H7 (cell line): ENCODE measurements around the gene PDLIM1. TPM values are rescaled to one million over a fixed set of nuclear protein-coding genes. Genes with fewer than 3 reads are reported as not detected.

Experiments used
- DNase-seq: peaks from one replicate; pipeline ENCODE4 v3.0.0; 2012
- H3K27me3 ChIP-seq: 2 replicates; pipeline ENCODE4 v1.6.0; 2011; ENCODE audit warnings: mild to moderate bottlenecking, low read length; ENCODE audit not compliant: control insufficient read depth, insufficient read depth
- H3K36me3 ChIP-seq: replicated peaks from 2 replicates; pipeline ENCODE4 v1.5.1; 2011; ENCODE audit warnings: low read length; ENCODE audit not compliant: control insufficient read depth, insufficient read depth
- H3K4me3 ChIP-seq: 2 replicates; pipeline ENCODE4 v1.5.1; 2011; ENCODE audit warnings: low read depth, mild to moderate bottlenecking, control low read depth, low read length, moderate library complexity; ENCODE audit not compliant: insufficient read depth
- total RNA-seq: library from RNA; depleted of rRNA; stranded (reverse); fragments of >200 nt; shearing (Covaris generic); gene quantifications from 2 replicates; pipeline ENCODE4 v1.2.3, GENCODE V29; 2014

PDLIM1 gene
- total RNA-seq, 1 experiment from 2014 or later: 32.4 TPM

DNA sequence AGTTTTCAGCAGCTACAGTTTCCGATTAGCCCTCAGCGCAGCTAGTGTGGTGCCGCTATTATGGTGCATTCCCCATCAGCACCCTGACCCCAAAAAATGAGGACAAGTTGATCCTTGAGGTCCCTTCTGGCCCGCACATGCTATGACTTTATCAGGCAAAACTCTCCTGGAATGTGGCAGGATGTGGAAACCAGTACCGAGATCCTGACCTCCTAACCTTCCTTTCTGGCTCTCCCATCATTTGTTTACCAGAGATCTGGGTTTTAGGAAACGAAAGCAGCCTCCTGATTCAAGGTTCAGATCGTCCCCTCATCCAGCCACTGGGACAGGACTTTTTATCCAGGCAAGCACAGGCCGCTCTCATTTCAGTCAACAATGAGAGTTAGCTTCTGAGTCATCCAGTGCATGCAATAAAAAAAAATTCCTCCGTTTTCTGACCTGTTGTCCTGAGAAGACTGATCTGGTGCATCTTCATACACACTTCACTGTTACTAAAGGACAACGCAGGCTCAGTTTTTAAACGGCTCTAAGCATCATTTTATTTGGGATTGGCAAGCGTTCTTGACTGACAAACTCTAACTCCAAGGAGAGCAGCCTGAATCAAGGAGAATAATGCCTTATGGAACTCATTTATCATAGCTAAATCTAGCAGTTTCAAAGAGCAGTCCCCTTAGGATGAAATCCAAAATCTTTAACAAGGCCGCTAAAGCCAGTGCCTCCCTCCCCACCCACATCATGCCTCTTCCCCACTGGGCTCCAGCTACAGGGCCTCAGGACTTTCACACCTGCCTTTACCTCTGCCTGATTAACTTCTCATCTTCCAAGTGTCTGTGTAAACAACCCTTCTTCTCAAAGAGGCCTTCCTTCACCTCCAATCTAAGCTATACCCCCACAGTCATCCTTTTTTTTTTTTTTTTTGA, 17.1 kb downstream of the PDLIM1 start:
- no peak for DNase-seq
- Histone ChIP-seq H3K4me3 (no peak overlapping the region), H3K27me3 (no peaks in the 10 kb centered on the region), H3K36me3 (peaks cover 4% of the 10 kb centered on the region)

DNA sequence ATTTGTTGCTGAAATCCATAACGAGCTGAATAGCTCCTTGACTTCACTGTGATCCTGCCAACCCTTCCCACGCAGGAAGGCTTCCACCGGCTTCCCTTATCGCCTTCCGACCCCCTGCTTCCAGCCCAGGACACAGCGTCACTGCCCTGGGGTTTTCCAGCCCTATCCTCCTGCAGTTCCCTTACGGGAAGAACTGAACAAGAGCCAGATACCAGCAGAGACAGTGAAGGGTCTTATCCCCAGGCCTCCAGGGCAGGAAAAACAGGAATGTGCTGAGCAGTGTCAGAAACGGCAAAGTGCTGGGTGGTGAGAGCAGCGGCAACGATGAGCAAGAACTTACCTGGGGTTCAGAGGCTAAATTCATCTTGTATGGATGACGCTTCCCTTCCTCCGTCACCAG, 22.4 kb downstream of the PDLIM1 start:
- H3K4me3 ChIP-seq: no peak overlapping the region
- no peaks in the 10 kb centered on the region for H3K27me3 ChIP-seq
- DNase-seq: no peak
- H3K36me3 ChIP-seq: peaks cover 7% of the 10 kb centered on the region

DNA sequence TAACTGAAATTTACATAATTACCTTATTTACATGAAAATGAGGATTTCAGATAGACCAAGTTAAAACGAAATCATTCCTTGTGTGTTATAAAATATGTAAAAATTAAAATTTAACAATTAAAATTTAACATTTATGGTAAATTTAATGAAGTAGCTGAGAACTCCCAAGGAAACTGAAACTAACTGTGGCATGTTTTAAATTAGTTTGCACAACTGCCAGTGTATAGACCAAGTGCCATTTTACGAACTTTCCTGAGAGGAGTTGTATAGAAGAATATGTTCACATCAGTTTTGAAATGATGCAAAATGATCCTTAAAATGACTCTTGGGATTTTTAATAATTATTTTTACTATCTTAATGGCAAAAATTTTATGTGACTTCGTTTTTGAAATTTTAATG, 23.6 kb downstream of the PDLIM1 start:
- H3K27me3 ChIP-seq: no peaks in the 10 kb centered on the region
- H3K36me3 ChIP-seq: peaks cover 12% of the 10 kb centered on the region
- DNase-seq: no peak
- H3K4me3 ChIP-seq: no peak overlapping the region

DNA sequence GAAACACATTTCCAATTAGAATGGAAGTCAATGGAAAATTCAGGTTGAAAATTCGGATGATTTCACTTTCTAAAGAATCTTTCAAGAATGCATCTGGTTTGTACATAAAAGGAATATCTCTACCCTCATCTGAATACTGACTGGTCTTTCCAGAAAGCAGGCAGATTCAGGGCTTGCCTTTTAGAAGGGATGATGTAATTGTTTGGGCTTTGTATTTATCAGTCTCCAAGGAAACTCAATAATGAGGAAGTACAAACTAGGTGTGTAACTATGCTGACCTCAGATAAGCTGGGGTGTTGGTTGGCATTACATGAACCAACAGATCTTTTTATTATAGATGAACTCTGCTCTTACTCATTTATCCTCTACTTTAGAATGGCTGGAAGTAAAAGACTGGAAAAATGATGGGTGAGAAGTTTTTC, 24.1 kb downstream of the PDLIM1 start:
- Histone ChIP-seq H3K36me3 (peaks cover 12% of the 10 kb centered on the region), H3K27me3 (no peaks in the 10 kb centered on the region), H3K4me3 (no peak overlapping the region)
- DNase-seq: no peak

DNA sequence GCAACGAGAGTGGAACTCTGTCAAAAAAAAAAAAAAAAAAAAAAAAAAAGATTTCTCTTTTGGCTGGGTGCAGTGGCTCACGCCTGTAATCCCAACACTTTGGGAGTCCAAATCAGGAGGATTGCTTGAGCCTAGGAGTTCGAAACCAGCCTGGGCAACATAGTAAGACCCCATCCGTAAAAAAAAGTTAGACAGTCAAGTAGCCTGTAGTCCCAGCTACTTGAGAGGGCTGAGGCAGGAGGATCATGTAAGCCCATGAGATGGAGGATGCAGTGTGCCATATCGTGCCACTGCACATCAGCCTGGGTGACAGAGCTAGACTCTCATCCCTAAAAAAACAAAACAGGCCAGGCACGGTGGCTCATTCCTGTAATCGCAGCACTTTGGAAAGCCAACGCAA, 25.2 kb downstream of the PDLIM1 start:
- no peak overlapping the region for H3K4me3 ChIP-seq
- peaks cover 14% of the 10 kb centered on the region for H3K36me3 ChIP-seq
- no peaks in the 10 kb centered on the region for H3K27me3 ChIP-seq
- DNase-seq: no peak

DNA sequence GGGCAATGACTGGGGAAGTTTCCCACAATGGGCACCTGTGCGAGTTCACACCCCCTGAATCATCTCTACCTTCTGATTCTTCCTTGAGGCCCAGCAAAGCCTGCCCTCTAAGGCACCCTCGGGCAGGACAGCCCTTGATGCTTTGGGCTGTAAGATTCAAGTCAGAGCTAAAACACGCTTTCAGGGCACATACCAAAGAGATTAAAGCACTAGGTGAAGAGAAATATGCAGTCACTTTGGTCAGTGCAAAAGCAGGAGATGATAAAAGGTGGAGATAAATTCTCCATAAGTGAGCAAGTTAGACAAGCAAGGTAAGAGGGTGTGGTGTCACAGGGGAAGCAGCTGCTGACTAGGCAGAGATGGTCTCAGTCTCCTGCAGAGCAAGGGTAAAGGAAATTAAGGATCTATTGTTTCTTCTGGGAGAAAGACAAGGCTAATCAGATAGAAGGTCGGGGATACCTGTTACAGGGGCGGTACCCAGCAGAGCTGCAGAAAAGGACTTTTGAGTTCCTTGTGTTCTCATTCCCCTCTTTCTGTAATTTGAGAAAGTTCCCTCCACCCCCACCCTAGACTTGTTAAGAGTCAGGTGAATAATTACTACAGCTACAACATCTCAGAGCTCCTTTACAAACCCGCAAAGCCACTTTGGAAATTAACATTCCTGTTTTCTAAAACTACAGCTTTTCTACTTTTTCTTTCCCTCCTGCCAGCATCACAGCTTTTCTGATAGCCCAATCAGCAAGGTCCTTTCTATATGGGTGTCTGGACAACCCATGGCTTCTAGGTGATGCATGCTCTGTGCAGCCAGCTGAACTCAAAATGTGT, 26.4 kb downstream of the PDLIM1 start:
- Histone ChIP-seq H3K4me3 (no peak overlapping the region), H3K36me3 (peaks cover 19% of the 10 kb centered on the region), H3K27me3 (no peaks in the 10 kb centered on the region)
- peak; percentile 68 for DNase-seq

DNA sequence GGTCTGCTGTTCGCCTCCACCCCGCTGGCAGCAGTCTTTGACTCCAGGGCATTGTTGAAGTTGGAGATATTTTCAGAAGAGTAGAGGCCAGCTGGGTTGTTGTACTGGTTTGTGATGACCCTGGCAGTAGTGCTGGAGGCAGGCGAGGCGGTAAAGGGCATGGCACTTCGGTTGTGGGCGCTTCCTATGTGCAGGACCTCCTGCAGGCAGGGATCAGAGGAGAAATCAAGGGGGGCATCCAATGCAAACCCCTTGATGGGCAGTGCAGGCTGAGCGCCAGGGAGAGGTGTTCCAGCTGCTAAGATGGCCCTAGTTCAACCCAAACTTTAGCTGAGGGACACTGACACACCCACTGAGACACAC, 27.0 kb downstream of the PDLIM1 start:
- no peaks in the 10 kb centered on the region for H3K27me3 ChIP-seq
- no peak overlapping the region for H3K4me3 ChIP-seq
- no peak for DNase-seq
- H3K36me3 ChIP-seq: peaks cover 19% of the 10 kb centered on the region

DNA sequence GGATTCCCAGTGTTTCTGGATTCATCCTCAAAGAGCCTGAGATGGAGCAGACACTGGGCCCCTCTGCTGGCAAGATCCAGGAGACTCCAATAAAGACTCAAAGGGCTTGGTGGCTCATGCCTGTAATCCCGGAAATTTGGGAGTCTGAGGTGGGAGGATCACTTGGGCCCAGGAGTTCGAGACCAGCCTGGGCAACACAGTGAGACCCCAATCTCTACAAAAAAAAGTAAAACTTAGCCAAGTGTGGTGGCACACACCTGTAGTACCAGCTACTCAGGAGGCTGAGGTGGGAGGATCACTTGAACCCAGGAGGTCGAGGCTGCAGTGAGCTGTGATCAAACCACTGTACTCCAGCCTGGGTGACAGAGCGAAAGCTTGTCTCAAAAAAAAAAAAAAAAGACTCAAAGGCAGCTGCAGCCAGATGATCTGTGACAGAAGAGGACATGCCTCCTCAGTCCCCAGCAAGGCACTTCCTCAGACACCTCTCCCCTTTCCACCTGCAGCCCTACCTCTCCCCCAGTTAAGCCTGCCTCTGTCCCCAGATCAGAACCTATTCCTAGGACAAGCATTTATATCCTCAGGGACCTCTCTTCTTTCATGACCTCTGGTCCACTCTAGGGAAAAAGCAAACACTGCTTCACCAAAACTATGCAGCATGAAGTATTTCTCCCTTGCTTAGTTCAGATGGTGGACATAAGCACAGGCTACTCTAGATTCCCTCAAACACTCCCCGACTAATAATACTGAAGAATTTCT, 27.9 kb downstream of the PDLIM1 start:
- peaks cover 19% of the 10 kb centered on the region for H3K36me3 ChIP-seq
- DNase-seq: no peak
- no peaks in the 10 kb centered on the region for H3K27me3 ChIP-seq
- H3K4me3 ChIP-seq: no peak overlapping the region

DNA sequence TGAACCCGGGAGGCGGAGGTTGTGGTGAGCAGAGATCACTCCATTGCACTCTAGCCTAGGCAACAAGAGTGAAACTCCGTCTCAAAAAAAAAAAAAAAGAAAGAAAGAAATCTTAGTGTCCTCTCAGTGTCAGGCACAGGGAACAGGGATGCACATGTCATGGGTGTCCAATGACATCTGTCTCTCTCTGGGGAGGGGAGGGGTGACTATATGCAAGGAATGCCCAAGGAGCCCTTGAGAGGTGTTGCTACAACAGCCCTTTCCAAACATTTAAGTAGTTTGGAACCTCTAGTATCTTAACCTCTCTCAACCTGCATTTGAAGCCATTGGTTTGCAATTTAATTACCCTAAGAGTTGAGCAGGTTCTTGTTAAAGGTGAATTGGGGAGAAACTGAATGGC, 28.9 kb downstream of the PDLIM1 start:
- H3K27me3 ChIP-seq: no peaks in the 10 kb centered on the region
- no peak overlapping the region for H3K4me3 ChIP-seq
- DNase-seq: no peak
- H3K36me3 ChIP-seq: peaks cover 18% of the 10 kb centered on the region

DNA sequence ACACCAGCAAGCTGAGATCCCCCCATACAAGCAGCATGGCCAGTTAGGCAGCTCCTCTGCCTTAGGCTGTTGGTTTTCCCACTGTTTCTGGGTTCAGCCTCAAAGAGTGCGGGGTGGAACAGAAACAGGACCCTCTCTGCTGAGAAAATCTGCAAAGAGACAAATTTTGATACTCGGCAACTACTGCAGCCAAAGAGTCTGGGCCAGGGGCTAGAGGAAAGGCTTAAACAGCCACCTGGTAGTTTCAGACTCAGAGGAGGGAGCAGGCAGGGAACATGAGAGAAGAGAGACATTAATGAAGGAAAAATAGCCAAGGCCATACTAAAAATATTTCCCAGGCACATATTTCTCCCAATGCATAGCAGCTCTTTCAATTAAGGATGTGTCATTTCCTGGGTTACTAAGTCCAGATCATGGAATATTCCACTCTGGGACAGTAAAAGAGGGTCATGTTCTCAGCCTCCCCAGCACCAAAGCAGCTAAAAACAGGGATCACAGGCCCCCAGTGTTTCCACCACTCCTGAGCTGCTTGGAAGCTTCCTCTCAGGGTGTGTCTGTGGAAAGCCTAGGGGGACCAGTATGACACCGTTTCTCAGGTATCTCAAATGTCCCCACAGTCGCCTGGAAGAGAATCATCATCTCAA, 29.8 kb downstream of the PDLIM1 start:
- Histone ChIP-seq H3K27me3 (no peaks in the 10 kb centered on the region), H3K36me3 (peaks cover 18% of the 10 kb centered on the region), H3K4me3 (no peak overlapping the region)
- no peak for DNase-seq

DNA sequence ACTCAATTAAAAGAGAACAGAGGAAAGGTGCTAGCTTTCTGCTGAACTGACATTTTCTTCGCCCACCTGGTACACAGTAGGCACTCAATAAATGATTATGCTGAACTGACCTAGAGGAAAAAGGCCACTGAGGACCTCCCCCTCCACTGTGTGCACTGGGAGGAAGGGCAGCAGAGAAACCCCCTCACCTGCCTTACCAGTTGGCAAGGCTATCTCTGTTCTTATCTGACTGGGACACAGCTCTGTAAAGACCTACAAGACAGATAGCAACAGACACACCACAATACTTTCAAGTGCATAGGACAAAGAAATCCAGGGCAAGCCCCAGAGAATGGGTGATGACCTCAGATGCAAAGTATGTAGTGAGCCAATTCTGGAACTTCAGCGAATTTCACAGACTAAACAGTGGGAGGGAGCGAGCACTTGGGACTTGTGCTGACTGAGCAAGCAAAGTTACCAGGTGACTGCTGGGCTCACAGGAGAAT, 30.4 kb downstream of the PDLIM1 start:
- H3K36me3 ChIP-seq: peaks cover 18% of the 10 kb centered on the region
- no peak overlapping the region for H3K4me3 ChIP-seq
- no peak for DNase-seq
- H3K27me3 ChIP-seq: no peaks in the 10 kb centered on the region

DNA sequence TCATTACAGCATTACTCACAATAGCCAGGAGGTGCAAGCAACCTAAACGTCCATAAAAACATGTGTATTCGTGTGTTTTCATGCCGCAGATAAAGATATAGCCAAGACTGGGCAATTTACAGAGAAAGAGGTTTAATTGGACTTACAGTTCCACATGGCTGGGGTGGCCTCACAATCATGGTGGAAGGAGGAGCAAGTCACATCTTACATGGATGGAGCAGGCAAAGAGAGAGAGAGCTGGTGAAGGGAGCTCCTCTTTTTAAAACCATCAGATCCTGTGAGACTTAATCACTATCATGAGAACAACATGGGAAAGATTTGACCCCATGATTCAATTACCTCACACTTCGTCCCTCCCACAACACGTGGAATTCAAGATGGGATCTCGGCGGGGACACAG, 33.0 kb downstream of the PDLIM1 start:
- Histone ChIP-seq H3K27me3 (no peaks in the 10 kb centered on the region), H3K4me3 (no peak overlapping the region), H3K36me3 (peaks cover 11% of the 10 kb centered on the region)
- DNase-seq: no peak

DNA sequence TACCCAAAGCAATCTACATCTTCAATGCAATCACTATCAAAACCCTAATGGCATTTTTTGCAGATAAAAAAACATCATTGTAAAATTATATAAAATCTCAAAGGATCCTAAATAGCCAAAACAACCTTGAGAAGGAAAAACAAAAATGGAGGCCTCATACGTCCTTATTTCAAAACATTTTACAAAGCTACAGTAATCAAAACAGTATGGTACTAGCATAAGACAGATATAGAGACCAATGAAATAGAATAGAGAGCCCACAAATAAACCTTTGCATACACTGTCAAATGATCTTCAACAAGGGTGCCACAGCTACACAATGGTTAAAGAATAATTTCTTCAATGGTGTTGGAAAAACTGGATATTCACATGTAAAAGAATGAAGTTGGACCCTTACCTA, 34.5 kb downstream of the PDLIM1 start:
- Histone ChIP-seq H3K27me3 (no peaks in the 10 kb centered on the region), H3K36me3 (peaks cover 11% of the 10 kb centered on the region), H3K4me3 (no peak overlapping the region)
- DNase-seq: no peak

DNA sequence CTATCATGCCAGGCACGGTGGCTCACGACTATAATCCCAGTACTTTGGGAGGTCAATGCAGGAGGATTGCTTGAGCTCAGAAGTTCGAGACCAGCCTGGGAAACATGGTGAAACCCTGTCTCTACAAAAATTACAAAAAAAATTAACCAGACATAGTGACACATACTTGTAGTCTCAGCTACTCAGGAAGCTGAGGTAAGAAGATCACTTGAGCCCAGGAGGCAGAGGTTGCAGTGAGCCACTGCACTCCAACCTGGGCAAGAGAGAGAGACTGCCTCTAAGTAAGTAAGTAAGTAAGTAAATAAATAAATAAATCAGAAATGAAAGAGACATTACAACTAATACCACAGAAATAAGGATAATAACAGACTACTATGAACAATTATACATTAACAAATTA, 36.2 kb downstream of the PDLIM1 start:
- Histone ChIP-seq H3K27me3 (no peaks in the 10 kb centered on the region), H3K36me3 (peaks cover 4% of the 10 kb centered on the region), H3K4me3 (no peak overlapping the region)
- no peak for DNase-seq
